ENCODE results near the gene SUN5. TPM values are rescaled to one million over a fixed set of nuclear protein-coding genes. Genes with fewer than 3 reads are reported as not detected.

SUN5 gene
- total RNA-seq, 2 experiments from 2014 or later: not detected

GRCh38 chr20:32999603-33000250, 4.5 kb downstream of the SUN5 start:
- peaks cover 5 to 14% of the 10 kb centered on the region in 2 experiments for H3K9me3 ChIP-seq (ENCODE audit: control insufficient read depth in 1 of 2, insufficient read depth in 1 of 2, low read length in 2 of 2)
- H3K36me3 ChIP-seq (ENCODE audit: insufficient read depth, low read length): no peaks in the 10 kb centered on the region
- Mint-ChIP-seq H3K4me1 (ENCODE audit: low read depth) (peaks cover 50% of the 10 kb centered on the region), H3K36me3 (ENCODE audit: low read depth) (no peaks in the 10 kb centered on the region), H3K9me3 (peaks cover 10% of the 10 kb centered on the region), H3K27me3 (no peaks in the 10 kb centered on the region), H3K27ac (no peak overlapping the region), H3K4me3 (no peak overlapping the region)
- H3K27ac ChIP-seq (ENCODE audit: low read depth in 1 of 2, low read length in 2 of 2): no peak overlapping the region
- ChIA-PET CTCF (no interaction called here), POLR2A (interaction anchor here (1.8 kb wide), 1 partner anchor 28 kb away, joined by 7 read pairs; no protein-coding TSS in a partner anchor)
- TF ChIP-seq CTCF (IDR thresholded peaks at IDR 0.05): no peak
- intact Hi-C loops (cut with DNase I, micrococcal nuclease): loop anchor here in 1 of 2 experiments (10.0 kb wide), 1 partner anchor 55 kb away; no protein-coding TSS in a partner anchor
- H3K4me1 ChIP-seq (ENCODE audit: insufficient read depth, low read length): peaks cover 20% of the 10 kb centered on the region
- ATAC-seq (ENCODE audit: poor library complexity) (no peak), DNase-seq (no peak)
- H3K4me3 ChIP-seq (ENCODE audit: low read length): no peak overlapping the region
- no peaks in the 10 kb centered on the region for H3K27me3 ChIP-seq (ENCODE audit: control insufficient read depth in 1 of 2, insufficient read depth in 2 of 2, low read length in 2 of 2)

- ChIA-PET POLR2A (no interaction called here), CTCF (no interaction called here)
- H3K9me3 ChIP-seq (ENCODE audit: control insufficient read depth in 1 of 2, insufficient read depth in 1 of 2, low read length in 2 of 2): peaks cover 7 to 14% of the 10 kb centered on the region in 2 experiments
- Mint-ChIP-seq H3K4me1 (ENCODE audit: low read depth) (peaks cover 62% of the 10 kb centered on the region), H3K36me3 (ENCODE audit: low read depth) (peaks cover 8% of the 10 kb centered on the region), H3K27me3 (no peaks in the 10 kb centered on the region), H3K4me3 (no peak overlapping the region), H3K27ac (peak overlapping the region; percentile 7), H3K9me3 (peaks cover 13% of the 10 kb centered on the region)
- H3K4me1 ChIP-seq (ENCODE audit: insufficient read depth, low read length): peaks cover 20% of the 10 kb centered on the region
- DNase-seq (no peak), ATAC-seq (ENCODE audit: poor library complexity) (no peak)
- H3K36me3 ChIP-seq (ENCODE audit: insufficient read depth, low read length): no peaks in the 10 kb centered on the region
- H3K4me3 ChIP-seq (ENCODE audit: low read length): no peak overlapping the region
- no peaks in the 10 kb centered on the region for H3K27me3 ChIP-seq (ENCODE audit: control insufficient read depth in 1 of 2, insufficient read depth in 2 of 2, low read length in 2 of 2)
- TF ChIP-seq CTCF (IDR thresholded peaks at IDR 0.05): no peak
- intact Hi-C loops (cut with DNase I, micrococcal nuclease): loop anchor here in 1 of 2 experiments (10.0 kb wide), 1 partner anchor 53 kb away; no protein-coding TSS in a partner anchor
- no peak overlapping the region for H3K27ac ChIP-seq (ENCODE audit: low read depth in 1 of 2, low read length in 2 of 2)
Observed at GRCh38 chr20:32997431-32997830, 6.8 kb downstream of the SUN5 start.

GRCh38 chr20:32995802-32996201, 8.4 kb downstream of the SUN5 start:
- POLR2A ChIA-PET: no interaction called here

More at GRCh38 chr20:32995802-32996201, 8.4 kb downstream of the SUN5 start:
- no peak for TF ChIP-seq CTCF (IDR thresholded peaks at IDR 0.05)
- H3K9me3 ChIP-seq (ENCODE audit: control insufficient read depth in 1 of 2, insufficient read depth in 1 of 2, low read length in 2 of 2): peaks cover 7 to 14% of the 10 kb centered on the region in 2 experiments
- DNase-seq (no peak), ATAC-seq (ENCODE audit: poor library complexity) (no peak)
- peaks cover 31% of the 10 kb centered on the region for H3K4me1 ChIP-seq (ENCODE audit: insufficient read depth, low read length)
- CTCF ChIA-PET: no interaction called here
- H3K27ac Mint-ChIP-seq: no peak overlapping the region
- no peaks in the 10 kb centered on the region for H3K27me3 Mint-ChIP-seq
- intact Hi-C loops (cut with DNase I, micrococcal nuclease): loop anchor here in 1 of 2 experiments (10.0 kb wide), 1 partner anchor 51 kb away; no protein-coding TSS in a partner anchor
- no peaks in the 10 kb centered on the region for H3K36me3 ChIP-seq (ENCODE audit: insufficient read depth, low read length)
- H3K9me3 Mint-ChIP-seq: peaks cover 13% of the 10 kb centered on the region
- H3K4me1 Mint-ChIP-seq (ENCODE audit: low read depth): peaks cover 64% of the 10 kb centered on the region
- H3K4me3 Mint-ChIP-seq: no peak overlapping the region
- no peaks in the 10 kb centered on the region for H3K27me3 ChIP-seq (ENCODE audit: control insufficient read depth in 1 of 2, insufficient read depth in 2 of 2, low read length in 2 of 2)
- H3K4me3 ChIP-seq (ENCODE audit: low read length): no peak overlapping the region
- H3K27ac ChIP-seq (ENCODE audit: low read depth in 1 of 2, low read length in 2 of 2): no peak overlapping the region
- peaks cover 8% of the 10 kb centered on the region for H3K36me3 Mint-ChIP-seq (ENCODE audit: low read depth)

Measured in CD4-positive, alpha-beta T cell (primary cell).